Mucosa of rectum (tissue), 2 donors: ENCODE data around the gene RAB10.

ENCODE experiments used
- H3K27ac ChIP-seq, 2 donors: one replicate each; pipeline ENCODE4 v1.7.0; 2013; ENCODE audit warnings: inconsistent platforms in 2 of 2, low read depth in 2 of 2, low read length in 2 of 2
- H3K27me3 ChIP-seq, 2 donors: one replicate each; pipeline ENCODE4 v1.7.0; 2013; ENCODE audit warnings: low read length in 2 of 2; ENCODE audit not compliant: control insufficient read depth in 2 of 2, insufficient read depth in 2 of 2
- H3K36me3 ChIP-seq, 2 donors: one replicate each; pipeline ENCODE4 v1.7.0; 2013; ENCODE audit warnings: low read length in 2 of 2; ENCODE audit not compliant: control insufficient read depth in 2 of 2, insufficient read depth in 2 of 2
- H3K4me1 ChIP-seq, 2 donors: one replicate each; pipeline ENCODE4 v1.7.0; 2013; ENCODE audit warnings: low read length in 2 of 2, mild to moderate bottlenecking in 1 of 2; ENCODE audit not compliant: control insufficient read depth in 2 of 2, insufficient read depth in 2 of 2
- H3K4me3 ChIP-seq, 2 donors: one replicate each; pipeline ENCODE4 v1.7.0; 2013; ENCODE audit warnings: low read length in 2 of 2
- H3K9ac ChIP-seq, 2 donors: one replicate each; pipeline ENCODE4 v1.7.0; 2013; ENCODE audit warnings: low read length in 2 of 2, low read depth in 1 of 2, mild to moderate bottlenecking in 1 of 2
- H3K9me3 ChIP-seq, 2 donors: one replicate each; pipeline ENCODE4 v1.7.0; 2013; ENCODE audit warnings: low read length in 2 of 2; ENCODE audit not compliant: control insufficient read depth in 2 of 2
- donor health status: healthy.
- donor health status: Normal muscosa, but diverticular disease.

Gene RAB10

DNA sequence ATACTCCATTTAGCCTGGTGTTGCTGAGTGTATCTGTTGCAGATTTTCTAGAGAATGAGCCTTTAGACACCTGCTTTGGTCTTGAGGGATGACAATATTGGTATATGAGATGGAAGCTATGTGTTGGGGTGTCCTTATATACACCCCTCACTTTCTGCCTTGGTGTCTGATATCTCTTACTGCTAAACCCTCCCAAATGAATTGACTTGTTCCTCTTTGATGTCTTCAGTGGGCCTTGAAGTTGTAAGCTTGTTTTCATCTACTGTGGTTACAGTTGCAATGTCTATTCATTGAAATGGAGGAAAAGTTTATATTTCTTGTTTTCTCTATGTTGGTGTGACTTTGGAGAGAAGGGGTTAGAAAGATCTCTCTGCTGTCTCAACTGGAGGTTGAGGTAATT is 18.9 kb downstream of the RAB10 start:
- no peak overlapping the region for H3K27ac ChIP-seq
- no peaks in the 10 kb centered on the region for H3K27me3 ChIP-seq
- no peaks in the 10 kb centered on the region for H3K36me3 ChIP-seq
- H3K9ac ChIP-seq = no peak overlapping the region
- no peak overlapping the region for H3K4me3 ChIP-seq
- no peaks in the 10 kb centered on the region for H3K4me1 ChIP-seq
- H3K9me3 ChIP-seq = no peaks in the 10 kb centered on the region

DNA sequence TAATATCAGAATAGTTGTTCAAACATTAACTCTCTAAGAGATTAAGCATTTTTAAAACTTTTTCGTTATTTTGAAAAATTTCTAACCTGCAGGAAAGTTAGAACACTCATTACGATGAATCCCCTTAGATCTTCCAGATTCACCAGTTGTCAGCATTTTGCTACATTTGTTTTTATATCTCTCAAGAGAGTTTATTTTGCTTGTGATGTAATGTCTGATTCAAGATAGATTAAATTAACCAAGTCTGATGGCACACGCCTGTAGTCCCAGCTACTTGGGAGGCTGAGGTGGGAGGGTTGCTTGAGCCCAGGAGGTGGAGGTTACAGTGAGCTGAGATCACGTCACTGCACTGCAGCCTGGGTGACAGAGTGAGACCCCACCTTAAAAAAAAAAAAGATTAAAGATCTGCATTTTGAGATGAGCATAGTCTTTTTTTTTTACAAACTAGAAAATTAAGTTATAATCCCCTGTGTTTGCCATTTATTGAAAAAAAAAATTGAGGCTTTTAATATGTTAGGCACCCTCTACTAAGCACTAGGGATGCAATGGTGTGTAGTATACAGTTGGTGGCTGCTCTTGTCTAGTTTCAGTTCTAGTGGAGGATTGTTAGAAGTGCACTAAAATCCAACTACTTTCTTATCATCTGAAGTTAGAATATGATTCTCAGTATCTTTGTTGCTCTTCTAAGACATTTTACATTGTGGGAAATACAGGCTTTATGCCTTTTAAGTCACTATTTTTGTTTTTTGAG is 20.9 kb downstream of the RAB10 start:
- Histone ChIP-seq H3K9ac (no peak overlapping the region), H3K9me3 (no peaks in the 10 kb centered on the region), H3K27me3 (no peaks in the 10 kb centered on the region), H3K4me3 (no peak overlapping the region), H3K4me1 (peaks cover 0 to 6% of the 10 kb centered on the region in 2 donors), H3K27ac (no peak overlapping the region), H3K36me3 (peaks cover 0 to under 1% of the 10 kb centered on the region in 2 donors)

DNA sequence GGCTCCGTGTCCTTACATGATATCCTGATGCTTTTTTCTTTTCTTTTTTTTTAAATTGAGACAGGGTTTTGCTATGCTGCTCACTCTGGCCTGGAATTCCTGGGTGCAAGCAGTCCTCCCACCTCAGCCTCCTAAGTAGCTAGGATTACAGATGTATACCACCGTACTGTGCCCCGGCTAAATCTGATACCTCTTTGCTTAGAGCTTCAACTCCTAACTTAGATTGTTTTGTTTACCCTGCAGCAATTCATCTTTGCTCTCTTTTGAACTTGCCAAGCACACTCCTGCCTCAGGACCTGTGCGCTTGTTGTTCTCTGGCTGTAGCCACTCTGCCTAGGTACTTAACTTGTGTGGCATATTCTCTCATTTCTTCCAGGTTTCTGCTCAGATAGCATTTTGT is 24.5 kb downstream of the RAB10 start:
- Histone ChIP-seq H3K27me3 (no peaks in the 10 kb centered on the region), H3K9me3 (no peaks in the 10 kb centered on the region), H3K27ac (no peak overlapping the region), H3K4me3 (no peak overlapping the region), H3K36me3 (peaks cover 0 to 3% of the 10 kb centered on the region in 2 donors), H3K9ac (no peak overlapping the region), H3K4me1 (peaks cover 0 to 6% of the 10 kb centered on the region in 2 donors)

DNA sequence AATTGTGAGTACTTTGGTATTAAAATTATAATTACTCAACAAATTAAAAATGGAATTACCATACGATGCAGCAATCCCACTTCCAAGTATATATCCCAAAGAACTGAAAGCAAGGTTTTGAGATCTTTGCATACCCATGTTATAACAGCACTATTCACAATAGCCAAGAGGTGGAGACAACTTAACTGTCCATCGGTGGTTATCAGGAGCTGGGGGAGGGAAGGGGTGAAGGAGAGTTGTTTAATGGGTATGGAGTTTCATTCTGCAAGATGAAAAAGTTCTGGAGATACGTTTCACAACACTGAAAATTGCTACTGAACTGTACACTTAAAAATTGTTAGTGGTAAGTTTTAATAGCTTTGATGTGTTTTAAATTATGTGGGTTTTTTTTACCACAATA is 25.7 kb downstream of the RAB10 start:
- H3K27ac ChIP-seq = no peak overlapping the region
- H3K9ac ChIP-seq = no peak overlapping the region
- H3K4me3 ChIP-seq = no peak overlapping the region
- H3K4me1 ChIP-seq = peaks cover 0 to 7% of the 10 kb centered on the region in 2 donors
- no peaks in the 10 kb centered on the region for H3K27me3 ChIP-seq
- no peaks in the 10 kb centered on the region for H3K9me3 ChIP-seq
- peaks cover 0 to 3% of the 10 kb centered on the region in 2 donors for H3K36me3 ChIP-seq

- Histone ChIP-seq H3K9me3 (no peaks in the 10 kb centered on the region), H3K4me3 (no peak overlapping the region), H3K9ac (no peak overlapping the region), H3K36me3 (peaks cover 0 to 5% of the 10 kb centered on the region in 2 donors), H3K27me3 (no peaks in the 10 kb centered on the region), H3K4me1 (peaks cover 0 to 13% of the 10 kb centered on the region in 2 donors), H3K27ac (no peak overlapping the region)
These were observed 27.7 kb downstream of the RAB10 start for GRCh38 chr2:26061539-26061938.

- no peaks in the 10 kb centered on the region for H3K9me3 ChIP-seq
- H3K27me3 ChIP-seq = no peaks in the 10 kb centered on the region
- H3K4me1 ChIP-seq = peaks cover 0 to 16% of the 10 kb centered on the region in 2 donors
- H3K27ac ChIP-seq = no peak overlapping the region
- H3K4me3 ChIP-seq = no peak overlapping the region
- H3K36me3 ChIP-seq = peaks cover 0 to 4% of the 10 kb centered on the region in 2 donors
- H3K9ac ChIP-seq = no peak overlapping the region
These were observed 31.0 kb downstream of the RAB10 start for GRCh38 chr2:26064846-26065245.

- H3K27me3 ChIP-seq = no peaks in the 10 kb centered on the region
- no peaks in the 10 kb centered on the region for H3K9me3 ChIP-seq
- H3K4me3 ChIP-seq = no peak overlapping the region
- H3K9ac ChIP-seq = no peak overlapping the region
- H3K4me1 ChIP-seq = peaks cover 0 to 17% of the 10 kb centered on the region in 2 donors
- H3K36me3 ChIP-seq = peaks cover 0 to 2% of the 10 kb centered on the region in 2 donors
- H3K27ac ChIP-seq = no peak overlapping the region
These were observed 33.5 kb downstream of the RAB10 start for GRCh38 chr2:26067186-26067974.

GRCh38 chr2:26067980-26068507 is 34.2 kb downstream of the RAB10 start:
- Histone ChIP-seq H3K9ac (no peak overlapping the region), H3K4me1 (peaks cover 0 to 19% of the 10 kb centered on the region in 2 donors), H3K9me3 (no peaks in the 10 kb centered on the region), H3K4me3 (no peak overlapping the region), H3K27ac (no peak overlapping the region), H3K27me3 (no peaks in the 10 kb centered on the region), H3K36me3 (peaks cover 0 to 2% of the 10 kb centered on the region in 2 donors)

DNA sequence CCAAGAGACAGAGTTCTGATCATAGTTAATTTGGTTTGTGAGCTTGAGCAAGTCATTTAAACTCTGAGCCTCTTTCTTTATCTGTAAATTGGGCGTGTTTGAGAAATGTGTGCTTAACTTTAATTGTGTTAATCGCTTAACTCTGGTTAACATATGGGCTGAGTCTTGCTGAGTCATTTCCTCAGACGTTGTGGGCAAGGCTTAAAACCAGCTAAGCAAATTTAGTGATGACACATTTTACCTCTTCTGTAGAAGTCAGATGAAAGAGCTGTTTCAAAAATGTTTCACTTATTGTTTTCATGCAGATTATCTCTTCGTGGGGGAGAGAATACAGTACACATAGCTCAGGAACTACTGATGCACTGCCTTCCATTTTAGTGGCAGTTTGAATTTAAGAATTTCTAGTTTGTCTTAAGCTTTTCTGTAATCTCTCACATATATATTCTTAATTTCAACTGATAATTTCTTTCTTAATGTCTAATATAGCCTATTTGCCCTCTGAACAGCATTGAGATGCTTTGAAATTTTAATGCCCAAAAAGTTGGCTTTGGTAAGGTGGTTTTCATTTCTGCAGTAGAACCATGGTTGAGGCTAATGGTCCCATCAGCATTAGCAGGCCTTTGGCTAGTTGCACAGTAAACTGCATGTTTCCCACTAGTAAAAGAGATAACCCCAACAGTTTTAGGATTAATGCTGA is 34.9 kb downstream of the RAB10 start:
- H3K27ac ChIP-seq = no peak overlapping the region
- peaks cover 5 to 26% of the 10 kb centered on the region in 2 donors for H3K4me1 ChIP-seq
- H3K4me3 ChIP-seq = no peak overlapping the region
- no peak overlapping the region for H3K9ac ChIP-seq
- no peaks in the 10 kb centered on the region for H3K27me3 ChIP-seq
- H3K36me3 ChIP-seq = peaks cover 0 to 2% of the 10 kb centered on the region in 2 donors
- H3K9me3 ChIP-seq = no peaks in the 10 kb centered on the region
